Activated CD4-positive, alpha-beta T cell treated with anti-CD3 and anti-CD28 coated beads, Interleukin-2, amount 10 ng/mL, durations not matched to agents 24 days and 14 days (primary cell): ENCODE data around the gene PFKP. TPM values are rescaled to one million over a fixed set of nuclear protein-coding genes. Genes with fewer than 3 reads are reported as not detected.

Experiments used
- DNase-seq: peaks from one replicate; pipeline ENCODE4 v3.0.0; 2022
- H3K27ac Mint-ChIP-seq: one replicate; pipeline ENCODE4 v1.8.0; 2022; ENCODE audit warnings: mild to moderate bottlenecking, mixed read lengths
- H3K27me3 Mint-ChIP-seq: one replicate; pipeline ENCODE4 v1.8.0; 2022; ENCODE audit warnings: mixed read lengths
- H3K36me3 Mint-ChIP-seq: one replicate; pipeline ENCODE4 v1.8.0; 2022; ENCODE audit warnings: low read depth, mild to moderate bottlenecking, mixed read lengths
- H3K4me1 Mint-ChIP-seq: one replicate; pipeline ENCODE4 v1.8.0; 2021; ENCODE audit warnings: mixed read lengths
- H3K4me3 Mint-ChIP-seq: one replicate; pipeline ENCODE4 v1.8.0; 2022; ENCODE audit warnings: mild to moderate bottlenecking, moderate library complexity, mixed read lengths
- H3K9me3 Mint-ChIP-seq: one replicate; pipeline ENCODE4 v1.8.0; 2021; ENCODE audit warnings: mixed read lengths
- intact Hi-C: fragments of 100-400 bp; cut with micrococcal nuclease; formaldehyde crosslinking; loops from one replicate; pipeline ENCODE4 v1.15.1; 2023
- total RNA-seq: library from RNA; stranded (reverse); gene quantifications from 2 replicates; pipeline ENCODE4 v1.2.3, GENCODE V29; 2022

Gene PFKP
- total RNA-seq, 1 donor from 2014 or later: 294 TPM

DNA sequence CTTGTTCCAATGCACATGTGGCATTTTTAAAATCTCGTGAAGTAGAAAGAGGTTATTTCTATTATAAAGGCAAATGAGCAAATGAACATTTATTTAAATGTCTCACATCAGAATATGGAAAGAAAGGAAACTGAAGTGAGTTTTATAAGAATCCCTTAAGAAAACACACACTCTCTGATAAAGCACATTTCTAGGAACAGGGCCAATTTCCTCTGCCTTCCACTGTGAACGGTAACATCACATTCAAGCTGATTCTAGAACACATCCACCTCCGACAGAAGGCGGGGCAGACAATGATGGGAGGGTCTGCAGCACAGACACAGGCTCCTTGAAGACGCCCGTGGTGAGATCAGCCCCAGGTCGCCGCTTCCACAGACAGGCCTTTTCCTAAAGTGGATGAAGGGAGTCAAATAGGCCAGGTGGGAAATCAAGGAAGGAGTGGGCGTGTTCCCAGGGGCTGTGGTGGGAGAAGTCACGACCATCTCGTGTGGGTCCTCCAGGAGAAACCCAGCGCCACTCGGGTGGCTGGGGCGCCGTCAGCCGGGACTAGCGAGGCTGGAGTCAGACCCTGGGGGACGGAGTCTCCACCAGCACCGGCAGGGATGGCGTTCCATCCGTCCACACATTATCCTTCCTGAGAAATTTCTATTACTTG is 74.1 kb downstream of the PFKP start:
- Mint-ChIP-seq H3K4me1 (no peaks in the 10 kb centered on the region), H3K4me3 (no peak overlapping the region), H3K27ac (no peak overlapping the region), H3K36me3 (peaks cover 72% of the 10 kb centered on the region), H3K9me3 (no peaks in the 10 kb centered on the region), H3K27me3 (no peaks in the 10 kb centered on the region)
- intact Hi-C loops: no loop called here
- no peak for DNase-seq

- no peak for DNase-seq
- no peaks in the 10 kb centered on the region for H3K9me3 Mint-ChIP-seq
- H3K27ac Mint-ChIP-seq: no peak overlapping the region
- intact Hi-C loops: no loop called here
- H3K4me1 Mint-ChIP-seq: no peaks in the 10 kb centered on the region
- no peaks in the 10 kb centered on the region for H3K27me3 Mint-ChIP-seq
- H3K36me3 Mint-ChIP-seq: peaks cover 74% of the 10 kb centered on the region
- H3K4me3 Mint-ChIP-seq: no peak overlapping the region
Observed at GRCh38 chr10:3142146-3142875, 75.0 kb downstream of the PFKP start.

DNA sequence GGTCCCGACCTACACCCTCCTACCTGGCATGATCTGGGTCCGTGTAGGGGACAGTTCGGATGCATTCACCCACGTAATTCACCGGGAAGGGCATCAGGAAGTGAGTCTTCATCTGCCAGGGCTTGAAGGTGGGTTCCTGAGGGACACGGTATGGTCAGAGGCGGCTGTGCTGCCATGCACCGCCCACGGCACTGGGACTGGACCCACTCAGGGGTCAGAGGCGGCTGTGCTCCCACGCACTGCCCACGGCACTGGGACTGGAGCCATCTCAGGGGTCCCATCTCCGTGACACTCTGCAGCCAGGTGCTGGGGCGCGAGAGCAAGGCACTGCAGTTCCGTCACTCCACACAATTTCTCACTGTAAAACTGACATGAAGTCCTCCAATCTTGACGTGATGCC is 76.0 kb downstream of the PFKP start:
- Mint-ChIP-seq H3K4me3 (no peak overlapping the region), H3K4me1 (no peaks in the 10 kb centered on the region), H3K27me3 (no peaks in the 10 kb centered on the region), H3K9me3 (no peaks in the 10 kb centered on the region), H3K27ac (no peak overlapping the region), H3K36me3 (peaks cover 72% of the 10 kb centered on the region)
- DNase-seq: no peak
- intact Hi-C loops: no loop called here

GRCh38 chr10:3143791-3144434 is 76.6 kb downstream of the PFKP start:
- Mint-ChIP-seq H3K4me1 (no peaks in the 10 kb centered on the region), H3K27me3 (no peaks in the 10 kb centered on the region), H3K36me3 (peaks cover 69% of the 10 kb centered on the region), H3K4me3 (no peak overlapping the region), H3K27ac (no peak overlapping the region), H3K9me3 (no peaks in the 10 kb centered on the region)
- DNase-seq: no peak
- intact Hi-C loops: no loop called here

- peaks cover 65% of the 10 kb centered on the region for H3K36me3 Mint-ChIP-seq
Observed at GRCh38 chr10:3145366-3145765, 78.0 kb downstream of the PFKP start.

GRCh38 chr10:3146289-3146688 is 78.9 kb downstream of the PFKP start:
- intact Hi-C loops: no loop called here
- Mint-ChIP-seq H3K27me3 (no peaks in the 10 kb centered on the region), H3K4me3 (no peak overlapping the region), H3K27ac (no peak overlapping the region), H3K4me1 (no peaks in the 10 kb centered on the region), H3K9me3 (no peaks in the 10 kb centered on the region), H3K36me3 (peaks cover 64% of the 10 kb centered on the region)
- no peak for DNase-seq

More at GRCh38 chr10:3145366-3145765, 78.0 kb downstream of the PFKP start:
- DNase-seq: no peak
- Mint-ChIP-seq H3K27ac (no peak overlapping the region), H3K27me3 (no peaks in the 10 kb centered on the region), H3K4me1 (no peaks in the 10 kb centered on the region), H3K9me3 (no peaks in the 10 kb centered on the region), H3K4me3 (no peak overlapping the region)
- intact Hi-C loops: no loop called here

DNA sequence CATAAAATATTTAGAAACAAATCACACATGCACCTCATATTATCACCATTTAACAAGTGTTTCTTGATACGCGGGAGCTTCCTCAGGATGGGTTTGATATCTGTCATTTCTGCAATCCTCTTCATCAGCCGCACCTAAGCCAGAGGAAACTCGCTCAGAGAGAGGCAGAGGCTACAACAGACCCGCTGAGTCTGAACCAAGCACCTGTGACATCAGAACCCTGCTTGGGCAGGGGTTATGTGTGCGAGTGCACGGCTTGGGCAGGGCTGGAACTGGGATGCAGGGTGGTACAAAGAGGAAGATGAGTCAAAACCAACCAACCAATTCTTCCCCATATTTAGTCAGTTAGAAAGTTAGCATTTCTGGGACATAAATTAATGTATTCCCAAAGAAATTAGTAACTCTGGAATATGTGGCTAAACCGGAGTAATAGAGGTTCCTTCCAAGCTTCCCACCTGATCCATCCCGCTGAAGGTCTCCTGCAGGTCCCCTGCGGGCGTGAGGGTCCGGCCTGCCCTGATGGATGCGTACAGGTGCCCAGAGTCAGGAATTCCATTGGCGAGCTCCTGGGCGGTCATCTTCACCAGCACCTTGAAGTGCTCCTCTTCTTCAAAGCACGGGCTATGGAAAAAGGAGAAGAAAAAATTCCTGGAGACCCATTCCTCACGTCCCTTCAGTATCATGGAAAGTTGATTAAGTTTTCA is 79.9 kb downstream of the PFKP start:
- H3K36me3 Mint-ChIP-seq: peaks cover 66% of the 10 kb centered on the region
- no peak overlapping the region for H3K27ac Mint-ChIP-seq
- intact Hi-C loops: no loop called here
- DNase-seq: no peak
- no peak overlapping the region for H3K4me3 Mint-ChIP-seq
- peaks cover 1% of the 10 kb centered on the region for H3K4me1 Mint-ChIP-seq
- no peaks in the 10 kb centered on the region for H3K27me3 Mint-ChIP-seq
- no peaks in the 10 kb centered on the region for H3K9me3 Mint-ChIP-seq

GRCh38 chr10:3148041-3148440 is 80.7 kb downstream of the PFKP start:
- H3K27ac Mint-ChIP-seq: no peak overlapping the region
- H3K4me3 Mint-ChIP-seq: no peak overlapping the region
- peaks cover 69% of the 10 kb centered on the region for H3K36me3 Mint-ChIP-seq
- intact Hi-C loops: no loop called here
- DNase-seq: no peak
- no peaks in the 10 kb centered on the region for H3K9me3 Mint-ChIP-seq
- H3K27me3 Mint-ChIP-seq: no peaks in the 10 kb centered on the region
- peaks cover 5% of the 10 kb centered on the region for H3K4me1 Mint-ChIP-seq

GRCh38 chr10:3148994-3149393 is 81.6 kb downstream of the PFKP start:
- Mint-ChIP-seq H3K36me3 (peaks cover 68% of the 10 kb centered on the region), H3K4me1 (peaks cover 5% of the 10 kb centered on the region), H3K4me3 (no peak overlapping the region), H3K27me3 (no peaks in the 10 kb centered on the region), H3K27ac (no peak overlapping the region), H3K9me3 (no peaks in the 10 kb centered on the region)
- intact Hi-C loops: no loop called here
- DNase-seq: no peak

DNA sequence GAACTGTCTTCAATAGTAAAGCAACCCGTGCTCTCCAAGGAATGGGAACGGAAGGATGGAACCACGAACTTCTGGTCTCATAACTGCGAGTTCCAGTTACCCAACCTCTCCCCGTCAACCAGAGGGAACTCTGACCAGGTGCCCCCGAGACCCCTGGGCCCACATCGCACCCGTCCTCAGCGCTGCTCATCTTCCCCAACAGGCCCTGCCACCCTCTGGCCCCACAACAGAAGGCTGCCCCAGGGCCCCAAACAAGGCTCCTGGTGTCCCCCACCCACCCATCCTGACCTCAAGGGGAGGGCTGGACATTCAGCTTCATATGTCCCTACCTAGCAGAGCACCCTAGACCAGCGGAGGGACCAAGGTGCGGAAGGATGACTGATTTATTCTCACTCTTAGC is 82.6 kb downstream of the PFKP start:
- peaks cover 70% of the 10 kb centered on the region for H3K36me3 Mint-ChIP-seq
- H3K27ac Mint-ChIP-seq: no peak overlapping the region
- H3K27me3 Mint-ChIP-seq: no peaks in the 10 kb centered on the region
- no peak for DNase-seq
- H3K9me3 Mint-ChIP-seq: no peaks in the 10 kb centered on the region
- H3K4me3 Mint-ChIP-seq: no peak overlapping the region
- peaks cover 5% of the 10 kb centered on the region for H3K4me1 Mint-ChIP-seq
- intact Hi-C loops: no loop called here

GRCh38 chr10:3150366-3150765 is 83.0 kb downstream of the PFKP start:
- Mint-ChIP-seq H3K4me1 (peaks cover 5% of the 10 kb centered on the region), H3K36me3 (peaks cover 70% of the 10 kb centered on the region)

GRCh38 chr10:3150961-3151360 is 83.6 kb downstream of the PFKP start:
- H3K27ac Mint-ChIP-seq: no peak overlapping the region
- no peaks in the 10 kb centered on the region for H3K9me3 Mint-ChIP-seq
- H3K4me3 Mint-ChIP-seq: no peak overlapping the region
- DNase-seq: no peak
- H3K4me1 Mint-ChIP-seq: peaks cover 5% of the 10 kb centered on the region
- H3K27me3 Mint-ChIP-seq: no peaks in the 10 kb centered on the region
- intact Hi-C loops: no loop called here
- peaks cover 69% of the 10 kb centered on the region for H3K36me3 Mint-ChIP-seq

More at GRCh38 chr10:3150366-3150765, 83.0 kb downstream of the PFKP start:
- no peak overlapping the region for H3K4me3 Mint-ChIP-seq
- intact Hi-C loops: no loop called here
- no peak overlapping the region for H3K27ac Mint-ChIP-seq
- H3K27me3 Mint-ChIP-seq: no peaks in the 10 kb centered on the region
- H3K9me3 Mint-ChIP-seq: no peaks in the 10 kb centered on the region
- no peak for DNase-seq

DNA sequence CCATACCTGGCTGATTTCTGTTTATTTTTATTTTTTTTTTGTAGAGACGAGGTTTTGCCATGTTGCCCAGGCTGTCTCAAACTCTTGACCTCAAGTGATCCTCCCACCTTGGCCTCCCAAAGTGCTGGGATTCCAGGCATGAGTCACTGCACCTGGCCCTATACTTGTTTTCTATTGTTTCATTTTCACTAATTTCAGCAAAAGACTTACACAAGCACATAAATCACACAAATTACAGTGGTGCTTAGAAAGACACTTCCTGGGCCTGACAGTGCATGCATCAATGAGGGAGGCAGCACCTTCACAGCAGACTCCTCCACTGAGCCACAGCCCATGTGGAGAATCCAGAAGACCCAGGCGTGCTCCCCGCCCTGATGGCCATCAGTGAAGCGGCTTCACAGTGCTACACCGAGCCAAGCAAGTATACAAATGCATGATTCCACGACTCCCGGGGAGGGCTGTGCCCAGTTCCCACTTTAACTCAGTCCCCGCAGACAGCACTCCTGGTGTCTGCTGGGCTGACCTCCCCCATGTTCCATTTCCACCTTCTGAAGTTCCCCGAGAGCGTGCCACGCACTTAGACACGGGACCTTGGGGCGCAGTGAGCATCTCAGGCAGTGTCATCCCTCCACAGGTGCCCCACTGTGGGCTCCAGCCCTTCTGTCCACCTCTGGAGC is 84.7 kb downstream of the PFKP start:
- intact Hi-C loops: no loop called here
- H3K27me3 Mint-ChIP-seq: no peaks in the 10 kb centered on the region
- peaks cover 5% of the 10 kb centered on the region for H3K4me1 Mint-ChIP-seq
- peaks cover 71% of the 10 kb centered on the region for H3K36me3 Mint-ChIP-seq
- H3K9me3 Mint-ChIP-seq: no peaks in the 10 kb centered on the region
- DNase-seq: no peak
- H3K4me3 Mint-ChIP-seq: no peak overlapping the region
- peak overlapping the region; percentile 51 for H3K27ac Mint-ChIP-seq
